Hematopoietic multipotent progenitor cell (in vitro differentiated cells): ENCODE data around the gene OR9K2. TPM values are rescaled to one million over a fixed set of nuclear protein-coding genes. Genes with fewer than 3 reads are reported as not detected.
"Not testable (repeated sequence)": the region's sequence is repeated elsewhere in the genome, so short reads cannot be mapped to it uniquely, and the experiment has no call there.

Experiments used
- DNase-seq, 3 donors: peaks; one replicate each; pipeline ENCODE4 v3.0.0-alpha.2; 2011 to 2015; ENCODE audit warnings: low read depth in 2 of 3, low spot score in 2 of 3
- total RNA-seq: library from RNA; depleted of rRNA; stranded (reverse); fragments of >200 nt; gene quantifications from one replicate; pipeline ENCODE4 v1.2.3, GENCODE V29; 2012

OR9K2 gene, protein sequence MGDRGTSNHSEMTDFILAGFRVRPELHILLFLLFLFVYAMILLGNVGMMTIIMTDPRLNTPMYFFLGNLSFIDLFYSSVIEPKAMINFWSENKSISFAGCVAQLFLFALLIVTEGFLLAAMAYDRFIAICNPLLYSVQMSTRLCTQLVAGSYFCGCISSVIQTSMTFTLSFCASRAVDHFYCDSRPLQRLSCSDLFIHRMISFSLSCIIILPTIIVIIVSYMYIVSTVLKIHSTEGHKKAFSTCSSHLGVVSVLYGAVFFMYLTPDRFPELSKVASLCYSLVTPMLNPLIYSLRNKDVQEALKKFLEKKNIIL
- total RNA-seq = not detected

- no peak for DNase-seq
These were observed at the start of gene OR9K2 for GRCh38 chr12:55126106-55126505. Gene OR9K2, plus strand, starts transcription at chr12:55126406. Its CDS starts 3,429 bp downstream, at chr12:55129835.

- no peak for DNase-seq
These were observed 33.6 kb upstream of the OR9K2 start for GRCh38 chr12:55092579-55092978.

- DNase-seq = no peak
These were observed 13.8 kb upstream of the OR9K2 start for GRCh38 chr12:55112378-55112875.

- DNase-seq = no peak
These were observed 10.1 kb upstream of the OR9K2 start for GRCh38 chr12:55116152-55116551.

DNA sequence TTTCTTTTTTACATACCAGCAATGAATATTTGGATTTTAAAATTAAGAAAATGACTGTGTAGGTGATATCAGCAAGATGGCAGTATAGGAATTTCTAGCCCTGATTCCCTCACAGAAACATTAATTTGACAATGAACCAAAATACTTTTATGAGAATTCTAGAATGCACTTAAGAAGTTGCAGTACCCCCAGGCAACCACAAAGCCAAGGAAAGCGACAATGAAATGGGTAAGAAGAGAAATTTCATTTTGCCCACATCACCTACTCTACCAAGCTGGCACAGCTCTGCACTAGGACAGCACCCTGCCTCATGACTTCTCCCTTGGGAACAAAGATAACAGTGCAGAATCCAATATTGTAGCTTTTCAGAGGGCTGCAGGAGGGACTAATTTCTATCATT is 6.6 kb downstream of the OR9K2 start:
- no peak for DNase-seq

DNA sequence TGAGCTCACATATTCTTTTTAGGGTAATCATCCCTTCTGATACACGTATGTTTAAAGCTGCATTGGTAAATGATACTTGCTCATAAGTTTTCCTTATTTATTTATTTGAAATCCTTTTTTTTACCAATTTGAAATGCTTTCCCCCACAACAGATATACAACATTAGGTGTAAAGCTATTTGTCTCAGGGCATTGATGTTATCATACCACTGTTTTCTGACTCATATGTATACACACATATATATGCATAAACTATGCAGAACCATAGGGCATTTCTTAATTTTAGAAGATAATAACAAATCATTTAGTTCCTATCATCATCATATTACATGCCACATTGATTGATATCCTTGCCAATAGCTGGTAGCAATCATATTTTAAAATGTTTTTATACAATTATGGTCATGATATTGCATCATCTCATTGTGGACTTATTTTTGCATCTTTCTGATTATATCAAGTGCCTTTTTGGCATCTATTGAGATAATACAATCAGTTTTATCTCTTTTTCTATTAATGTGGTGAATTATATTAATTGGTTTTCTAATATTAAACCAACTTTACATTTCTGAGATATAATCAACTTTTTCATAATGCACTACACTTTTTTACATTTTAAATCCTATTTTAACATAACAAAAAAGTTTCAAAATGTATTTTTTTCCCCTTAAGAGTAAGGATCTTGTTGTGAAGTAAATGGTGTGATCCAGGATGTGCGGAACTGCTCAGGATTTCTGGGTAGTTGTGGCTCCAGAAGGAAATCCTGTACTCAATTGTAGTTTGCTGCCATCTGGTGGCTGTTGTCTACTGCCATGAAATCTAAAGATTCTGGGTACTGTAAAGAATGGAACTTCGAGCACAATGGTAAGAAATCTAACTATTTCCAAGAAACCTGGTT is 16.7 kb downstream of the OR9K2 start:
- DNase-seq = peak; percentile 7 to 70 (median 42)

GRCh38 chr12:55143566-55143870 is 17.3 kb downstream of the OR9K2 start:
- no peak for DNase-seq

- DNase-seq = not testable (repeated sequence)
These were observed 40.9 kb downstream of the OR9K2 start for GRCh38 chr12:55167010-55167640.

DNA sequence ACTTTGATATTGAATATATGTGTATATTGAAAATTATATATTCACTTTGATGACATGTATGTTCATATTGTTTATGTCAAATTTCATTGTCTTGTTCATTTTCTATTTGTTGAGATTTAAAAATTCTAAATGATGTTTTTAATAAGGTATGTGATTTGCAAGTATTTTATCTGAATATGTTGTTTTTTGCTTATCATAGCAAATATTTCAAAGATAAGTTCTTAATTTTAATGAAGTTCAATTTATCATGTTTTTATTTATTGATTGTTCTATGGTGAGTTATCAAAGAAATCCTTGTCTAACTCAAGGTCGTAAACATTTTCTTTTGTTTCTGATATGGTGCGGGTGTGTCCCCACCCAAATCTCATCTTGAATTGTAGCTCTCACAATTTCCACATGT is 45.2 kb downstream of the OR9K2 start:
- no peak for DNase-seq

DNA sequence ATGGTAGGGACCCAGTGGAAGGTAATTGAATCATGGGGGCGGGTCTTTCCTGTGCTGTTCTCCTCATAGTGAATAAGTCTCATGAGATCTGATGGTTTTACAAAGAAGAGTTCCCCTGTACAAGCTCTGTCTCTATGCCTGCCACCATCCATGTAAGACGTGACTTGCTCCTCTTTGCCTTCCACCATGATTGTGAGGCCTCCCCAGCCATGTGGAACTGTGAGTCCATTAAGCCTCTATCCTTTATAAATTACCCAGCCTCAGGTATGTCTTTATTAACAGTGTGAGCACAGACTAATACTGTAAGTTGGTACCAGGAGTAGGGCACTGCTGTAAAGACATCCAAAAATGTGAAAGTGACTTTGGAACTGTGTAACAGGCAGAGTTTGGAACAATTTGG is 45.6 kb downstream of the OR9K2 start:
- not testable (repeated sequence) for DNase-seq

DNA sequence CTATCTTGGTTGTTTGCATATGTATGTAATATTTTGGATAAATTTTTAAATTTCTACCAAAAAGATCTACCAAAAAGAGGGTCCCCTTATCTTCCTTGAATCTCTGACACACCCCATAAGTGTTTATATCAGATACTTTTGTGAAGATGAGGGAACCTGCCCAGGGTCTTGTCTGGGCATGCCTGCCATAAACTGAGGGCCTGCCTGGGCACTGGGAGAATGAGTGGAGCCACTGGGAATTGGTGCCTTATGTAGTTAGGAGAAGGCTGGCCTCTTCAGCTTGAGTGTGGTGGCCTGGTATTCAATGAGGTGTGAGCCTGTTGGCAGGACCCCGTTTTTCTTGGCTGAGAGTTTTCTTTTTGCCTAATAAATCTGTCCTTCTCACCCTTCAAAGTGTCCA is 46.5 kb downstream of the OR9K2 start:
- no peak for DNase-seq

DNA sequence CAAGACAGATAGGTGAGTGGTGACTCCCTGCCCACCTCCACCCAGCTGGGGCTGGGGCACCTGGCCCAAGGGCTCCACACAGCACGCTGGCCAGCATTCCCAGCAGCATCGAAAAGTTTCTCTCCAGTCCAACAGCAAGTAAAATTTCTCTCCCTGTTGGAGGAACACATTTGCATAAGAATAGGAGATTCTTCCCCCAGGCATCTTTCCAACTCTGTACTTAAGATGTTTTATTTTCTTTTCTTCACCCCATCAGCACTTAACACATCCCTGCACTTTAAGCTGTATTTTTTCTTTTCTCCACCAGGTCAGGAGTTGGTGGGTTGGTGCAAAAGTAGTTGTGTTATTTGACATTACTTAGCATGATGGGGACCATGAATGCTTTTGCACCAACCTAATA is 47.2 kb downstream of the OR9K2 start:
- no peak for DNase-seq

Other genes starting within 250 kb of the OR9K2 start
- 342 TPM for gene TESPA1, start 141.6 kb upstream of the OR9K2 start, total RNA-seq
- gene NEUROD4, start 106.4 kb upstream of the OR9K2 start, total RNA-seq = not detected
- gene OR10A7, start 94.6 kb downstream of the OR9K2 start, total RNA-seq = not detected
- gene OR6C74, start 118.2 kb downstream of the OR9K2 start, total RNA-seq = not detected
- gene OR6C6, start 170.2 kb downstream of the OR9K2 start, total RNA-seq = not detected
- gene OR6C1, start 187.9 kb downstream of the OR9K2 start, total RNA-seq = not detected
- not detected for gene OR6C3, start 204.3 kb downstream of the OR9K2 start, total RNA-seq
- gene OR6C75, start 236.6 kb downstream of the OR9K2 start, total RNA-seq = not detected